Subcutaneous abdominal adipose tissue (tissue), 5 donors: ENCODE measurements around the gene YIPF3.

ENCODE experiments used
- H3K27ac ChIP-seq: one replicate; pipeline ENCODE4 v1.7.0; 2013; ENCODE audit warnings: low read depth, mild to moderate bottlenecking, inconsistent platforms, low read length, moderate library complexity
- H3K27me3 ChIP-seq, 5 donors: one replicate each; pipeline ENCODE4 v1.7.0; 2013; ENCODE audit warnings: low read length in 5 of 5, inconsistent platforms in 1 of 5; ENCODE audit not compliant: control insufficient read depth in 5 of 5, insufficient read depth in 4 of 5
- H3K36me3 ChIP-seq, 5 donors: one replicate each; pipeline ENCODE4 v1.7.0; 2013; ENCODE audit warnings: low read length in 5 of 5; ENCODE audit not compliant: control insufficient read depth in 5 of 5, insufficient read depth in 5 of 5
- H3K4me1 ChIP-seq, 5 donors: one replicate each; pipeline ENCODE4 v1.7.0; 2013; ENCODE audit warnings: low read length in 5 of 5, mild to moderate bottlenecking in 3 of 5, moderate library complexity in 1 of 5; ENCODE audit not compliant: control insufficient read depth in 5 of 5, insufficient read depth in 5 of 5
- H3K4me3 ChIP-seq, 5 donors: one replicate each; pipeline ENCODE4 v1.7.0; 2013; ENCODE audit warnings: low read length in 5 of 5, low read depth in 1 of 5
- H3K9ac ChIP-seq, 5 donors: one replicate each; pipeline ENCODE4 v1.7.0; 2013; ENCODE audit warnings: low read length in 5 of 5, mild to moderate bottlenecking in 4 of 5, moderate library complexity in 3 of 5
- H3K9me3 ChIP-seq, 5 donors: one replicate each; pipeline ENCODE4 v1.7.0; 2013; ENCODE audit warnings: low read length in 5 of 5; ENCODE audit not compliant: control insufficient read depth in 5 of 5
- donor health status: healthy.
- donor health status: healthy.
- donor health status: healthy.
- donor health status: healthy.
- donor health status: healthy.

YIPF3 gene

DNA sequence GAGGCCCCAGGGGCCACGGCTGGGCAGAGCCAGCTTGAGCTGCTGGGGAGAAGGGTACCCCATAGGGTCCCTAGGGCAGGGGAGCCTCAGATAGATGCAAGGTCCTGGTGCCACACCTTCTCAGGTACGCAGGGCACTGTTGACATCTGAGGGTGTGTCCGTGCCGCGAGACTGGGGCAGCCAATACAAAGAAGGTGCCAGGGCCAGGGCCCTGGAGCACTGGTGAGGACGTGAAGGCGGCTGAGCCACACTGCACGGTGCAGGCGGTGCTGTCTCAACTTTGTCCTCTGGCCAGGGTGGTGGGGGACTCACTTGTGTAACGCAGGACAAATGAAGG lies 5.9 kb downstream of the YIPF3 start:
- Histone ChIP-seq H3K9me3 (no peaks in the 10 kb centered on the region), H3K27ac (peak overlapping the region; percentile 62), H3K4me3 (peak overlapping the region in 4 of 5 donors; percentile 54 to 73 (median 63)), H3K36me3 (peaks cover 6 to 45% (median 40%) of the 10 kb centered on the region in 5 donors), H3K9ac (peak overlapping the region in 2 of 5 donors; percentile 64 to 68), H3K27me3 (peaks cover 6 to 24% (median 8%) of the 10 kb centered on the region in 5 donors), H3K4me1 (peaks cover 9 to 64% (median 31%) of the 10 kb centered on the region in 5 donors)

DNA sequence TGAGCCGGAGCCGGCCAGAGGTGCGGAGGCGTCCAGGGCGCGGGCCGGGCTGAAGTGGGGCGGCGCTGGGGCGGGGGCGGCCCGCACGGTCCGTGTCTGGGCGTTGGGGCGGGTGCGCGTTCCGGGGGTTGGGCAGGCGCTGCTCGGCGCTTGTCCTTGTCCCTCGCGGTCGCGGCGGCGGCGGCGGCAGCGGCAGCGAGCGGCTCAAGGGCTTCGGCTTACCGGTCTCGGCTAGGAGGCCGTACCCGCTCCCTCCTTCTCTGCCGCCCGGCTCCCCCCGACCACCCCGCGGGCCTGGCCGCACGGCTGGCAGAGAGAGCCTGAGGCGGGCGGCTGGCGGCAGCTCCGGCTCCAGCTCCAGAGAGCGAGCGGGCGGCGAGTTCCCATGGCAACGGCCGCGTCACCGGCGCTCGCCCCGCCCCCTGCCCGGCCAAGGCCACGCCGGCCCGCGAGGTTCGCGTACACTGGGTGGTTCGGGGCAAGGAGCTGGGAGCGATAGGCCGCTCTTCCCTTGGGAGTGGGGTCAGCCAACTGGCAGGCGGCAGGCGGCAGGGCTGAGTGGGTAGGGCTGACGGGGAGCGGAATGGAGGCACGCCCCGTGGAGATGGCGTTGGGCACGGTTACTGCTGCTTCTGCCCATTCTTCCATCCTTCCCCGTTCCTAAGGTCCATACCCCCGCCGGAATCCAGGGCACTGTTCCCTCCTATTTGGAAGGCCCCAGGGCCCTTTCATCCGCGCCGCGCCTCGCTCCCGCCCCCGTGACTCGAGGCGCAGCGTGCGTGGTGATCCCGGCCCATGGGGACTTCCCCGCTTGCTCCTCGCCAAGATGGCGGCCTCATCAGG lies 6.5 kb downstream of the YIPF3 start, which contains the start of gene LRRC73:
Gene LRRC73, minus strand, starts transcription at position 363 of the 843 bp plus-strand sequence. CDS start 561 bp downstream, outside the sequence.
- Histone ChIP-seq H3K9me3 (no peaks in the 10 kb centered on the region), H3K4me1 (peaks cover 3 to 60% (median 25%) of the 10 kb centered on the region in 5 donors), H3K4me3 (peak within 1 kb of the TSS in 4 of 5 donors; percentile 54 to 73 (median 63)), H3K27me3 (peaks cover 6 to 24% (median 8%) of the 10 kb centered on the region in 5 donors), H3K27ac (peak within 1 kb of the TSS; percentile 62), H3K9ac (peak within 1 kb of the TSS in 4 of 5 donors; percentile 64 to 74 (median 66)), H3K36me3 (peaks cover 6 to 48% (median 41%) of the 10 kb centered on the region in 5 donors)

DNA sequence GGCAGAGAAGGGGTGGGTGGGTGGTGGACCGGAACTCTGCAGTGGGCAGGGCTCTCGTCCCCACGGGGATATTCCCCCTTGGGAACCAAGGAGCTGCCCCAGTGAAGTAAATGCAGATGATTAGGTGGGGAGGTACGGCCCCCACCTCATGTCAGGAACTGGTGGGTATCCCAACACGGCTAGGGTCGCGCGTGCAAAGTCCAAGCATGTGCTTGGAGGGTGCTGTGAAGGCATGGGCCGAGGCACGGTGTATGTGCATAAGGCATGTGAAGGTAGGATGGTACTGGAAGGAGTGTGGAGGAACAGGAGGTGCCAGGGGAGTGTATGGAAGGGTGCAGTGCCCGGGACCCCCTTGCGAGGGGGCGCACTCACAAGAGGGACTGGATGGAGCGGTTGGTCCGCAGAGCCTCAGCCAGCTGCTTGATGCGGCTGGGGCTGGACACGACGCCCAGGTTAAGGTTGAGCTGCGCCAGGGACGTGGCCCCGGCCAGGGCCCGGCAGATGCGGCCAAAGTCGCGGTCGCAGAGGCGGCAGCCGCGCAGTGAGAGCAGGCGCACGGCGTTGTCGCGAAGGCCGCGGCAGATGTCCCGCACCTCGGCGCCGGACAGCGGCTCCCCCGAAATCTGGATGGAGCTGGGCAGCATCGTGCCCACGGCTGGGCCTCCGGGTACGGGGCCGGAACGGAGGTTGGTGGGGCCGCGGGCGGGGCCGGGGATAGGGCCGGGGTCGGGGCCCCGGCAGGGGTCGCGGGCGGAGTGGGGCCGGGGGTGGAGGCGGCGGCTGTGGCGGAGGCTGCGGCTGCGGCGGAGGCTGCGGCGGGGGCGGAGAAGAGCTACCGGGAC lies 7.4 kb downstream of the YIPF3 start:
- no peak overlapping the region for H3K27ac ChIP-seq
- peaks cover 6 to 24% (median 8%) of the 10 kb centered on the region in 5 donors for H3K27me3 ChIP-seq
- peak overlapping the region in 2 of 5 donors; percentile 59 to 60 for H3K9ac ChIP-seq
- H3K36me3 ChIP-seq: peaks cover 2 to 51% (median 48%) of the 10 kb centered on the region in 5 donors
- H3K4me3 ChIP-seq: peak overlapping the region in 4 of 5 donors; percentile 27 to 73 (median 63)
- H3K9me3 ChIP-seq: no peaks in the 10 kb centered on the region
- H3K4me1 ChIP-seq: peaks cover 2 to 53% (median 21%) of the 10 kb centered on the region in 5 donors

DNA sequence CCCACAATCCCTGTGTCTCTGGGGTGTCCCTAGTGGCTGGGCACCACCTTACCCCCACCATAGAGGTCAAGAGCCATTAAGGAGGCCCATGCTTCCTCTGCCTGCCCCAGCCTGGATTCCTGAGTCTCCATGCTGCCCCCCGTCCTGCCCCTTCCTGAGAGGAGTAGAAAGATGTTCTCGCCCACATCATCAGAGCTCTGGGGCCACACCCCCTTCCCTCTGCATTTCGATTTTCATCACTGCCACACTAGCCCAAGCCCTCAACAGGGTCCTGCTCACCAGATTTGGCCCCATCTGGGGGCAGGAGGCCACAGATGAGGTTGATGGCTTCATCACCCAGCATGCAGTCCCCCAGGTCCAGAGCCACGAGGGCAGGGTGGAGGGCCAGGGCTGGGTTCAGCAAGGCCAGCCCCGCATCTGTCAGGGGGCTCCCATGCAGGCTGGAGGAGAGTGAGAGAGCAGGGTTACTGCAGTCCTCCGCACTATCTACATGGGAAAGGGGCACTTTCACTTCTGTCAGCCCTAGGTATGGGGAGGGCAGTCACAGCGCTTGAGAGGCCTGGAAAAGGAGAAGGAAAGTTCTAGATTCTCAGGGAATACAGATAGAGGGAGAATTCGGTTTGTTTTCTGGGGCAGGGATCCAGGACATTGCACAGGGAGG lies 8.1 kb downstream of the YIPF3 start:
- H3K36me3 ChIP-seq: peaks cover 0 to 49% (median 48%) of the 10 kb centered on the region in 5 donors
- no peak overlapping the region for H3K9ac ChIP-seq
- no peak overlapping the region for H3K27ac ChIP-seq
- H3K9me3 ChIP-seq: no peaks in the 10 kb centered on the region
- peaks cover 2 to 48% (median 19%) of the 10 kb centered on the region in 5 donors for H3K4me1 ChIP-seq
- H3K4me3 ChIP-seq: no peak overlapping the region
- peaks cover 6 to 24% (median 8%) of the 10 kb centered on the region in 5 donors for H3K27me3 ChIP-seq

DNA sequence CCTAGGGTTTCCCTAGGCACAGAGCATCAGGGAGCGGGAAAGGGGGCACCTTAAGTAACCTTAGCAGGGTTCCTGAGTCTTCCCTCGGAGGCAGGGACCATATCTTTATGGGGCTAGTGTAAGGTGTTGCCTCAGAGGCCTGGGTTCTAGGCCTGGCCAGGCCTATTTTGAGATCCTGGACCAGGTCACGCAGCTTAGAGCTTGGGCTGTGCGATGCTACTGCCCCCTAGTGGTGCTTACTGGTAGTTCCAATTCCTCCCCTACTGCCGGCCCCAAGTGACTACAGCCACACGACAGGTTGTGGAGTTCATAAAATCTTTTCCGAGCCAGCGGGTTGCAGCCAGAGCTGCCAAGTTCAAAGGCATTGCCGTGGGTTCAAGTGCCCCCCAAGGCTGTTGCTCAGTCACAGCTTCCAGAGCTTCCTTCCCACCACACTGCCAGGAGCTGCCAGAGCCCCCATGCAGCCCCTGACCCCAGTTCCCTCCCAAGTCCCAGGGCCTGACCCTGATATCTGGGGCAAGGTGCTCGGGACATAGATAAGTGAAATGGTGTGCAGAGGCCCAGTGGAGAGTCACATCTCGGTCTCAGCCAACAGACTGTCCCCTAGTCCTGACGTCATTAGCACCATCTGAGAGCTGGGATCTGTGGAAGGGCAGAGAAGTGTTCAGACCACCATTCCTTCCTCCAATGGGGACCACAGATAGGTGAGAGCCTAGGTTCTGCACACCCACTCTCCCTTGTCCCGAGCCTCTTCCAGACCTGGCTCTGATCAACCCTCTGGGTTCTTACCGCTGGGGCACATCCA lies 9.9 kb downstream of the YIPF3 start:
- Histone ChIP-seq H3K27me3 (peaks cover 6 to 24% (median 8%) of the 10 kb centered on the region in 5 donors), H3K4me1 (peaks cover 2 to 35% (median 19%) of the 10 kb centered on the region in 5 donors), H3K9ac (no peak overlapping the region), H3K36me3 (peaks cover 0 to 48% (median 48%) of the 10 kb centered on the region in 5 donors), H3K9me3 (no peaks in the 10 kb centered on the region), H3K27ac (no peak overlapping the region), H3K4me3 (no peak overlapping the region)

DNA sequence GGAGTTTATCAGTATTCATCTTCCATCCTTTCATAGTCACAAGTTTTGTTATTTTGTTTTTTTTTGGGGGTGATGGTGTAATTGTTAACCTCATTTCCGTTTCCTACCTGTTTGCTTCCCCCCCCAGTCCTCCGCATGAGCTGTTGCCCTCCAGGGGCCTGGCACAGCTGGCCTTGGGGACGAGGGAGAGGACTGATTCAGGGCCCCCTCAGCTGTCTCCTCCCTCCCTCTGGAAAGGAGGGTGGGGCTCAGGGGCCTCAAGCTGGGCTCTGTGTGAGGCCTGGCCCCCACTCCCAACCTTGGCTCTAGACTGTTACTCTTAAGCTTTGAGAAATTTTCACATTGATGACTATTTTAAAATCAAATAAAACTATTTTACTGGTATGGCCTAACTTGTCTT lies 10.6 kb downstream of the YIPF3 start:
- peaks cover 2 to 30% (median 19%) of the 10 kb centered on the region in 5 donors for H3K4me1 ChIP-seq
- no peaks in the 10 kb centered on the region for H3K9me3 ChIP-seq
- peaks cover 0 to 48% (median 47%) of the 10 kb centered on the region in 5 donors for H3K36me3 ChIP-seq
- peaks cover 6 to 24% (median 8%) of the 10 kb centered on the region in 5 donors for H3K27me3 ChIP-seq
- no peak overlapping the region for H3K9ac ChIP-seq
- H3K27ac ChIP-seq: no peak overlapping the region
- H3K4me3 ChIP-seq: no peak overlapping the region

DNA sequence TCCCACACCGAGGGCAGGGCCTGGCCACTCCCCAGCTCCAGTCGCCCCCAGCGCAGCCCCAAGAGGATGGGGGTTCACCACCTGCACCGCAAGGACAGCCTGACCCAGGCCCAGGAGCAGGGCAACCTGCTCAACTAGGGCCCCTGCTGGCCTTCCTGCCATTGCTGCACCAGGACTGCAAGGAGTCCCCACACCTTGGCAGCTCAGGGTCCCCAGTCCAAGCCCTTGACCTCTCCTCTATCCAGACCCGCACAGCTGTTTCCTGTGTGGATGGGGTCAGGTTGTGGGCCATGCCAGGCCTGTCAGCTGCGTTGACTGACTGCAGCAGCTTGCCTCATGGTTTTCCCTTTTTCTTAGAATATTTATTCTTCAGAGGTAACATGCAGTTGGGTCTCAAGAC lies 11.0 kb downstream of the YIPF3 start:
- H3K4me1 ChIP-seq: peaks cover 2 to 26% (median 17%) of the 10 kb centered on the region in 5 donors
- H3K9ac ChIP-seq: no peak overlapping the region
- peaks cover 0 to 50% (median 47%) of the 10 kb centered on the region in 5 donors for H3K36me3 ChIP-seq
- no peak overlapping the region for H3K27ac ChIP-seq
- H3K9me3 ChIP-seq: no peaks in the 10 kb centered on the region
- H3K4me3 ChIP-seq: no peak overlapping the region
- peaks cover 6 to 24% (median 8%) of the 10 kb centered on the region in 5 donors for H3K27me3 ChIP-seq

DNA sequence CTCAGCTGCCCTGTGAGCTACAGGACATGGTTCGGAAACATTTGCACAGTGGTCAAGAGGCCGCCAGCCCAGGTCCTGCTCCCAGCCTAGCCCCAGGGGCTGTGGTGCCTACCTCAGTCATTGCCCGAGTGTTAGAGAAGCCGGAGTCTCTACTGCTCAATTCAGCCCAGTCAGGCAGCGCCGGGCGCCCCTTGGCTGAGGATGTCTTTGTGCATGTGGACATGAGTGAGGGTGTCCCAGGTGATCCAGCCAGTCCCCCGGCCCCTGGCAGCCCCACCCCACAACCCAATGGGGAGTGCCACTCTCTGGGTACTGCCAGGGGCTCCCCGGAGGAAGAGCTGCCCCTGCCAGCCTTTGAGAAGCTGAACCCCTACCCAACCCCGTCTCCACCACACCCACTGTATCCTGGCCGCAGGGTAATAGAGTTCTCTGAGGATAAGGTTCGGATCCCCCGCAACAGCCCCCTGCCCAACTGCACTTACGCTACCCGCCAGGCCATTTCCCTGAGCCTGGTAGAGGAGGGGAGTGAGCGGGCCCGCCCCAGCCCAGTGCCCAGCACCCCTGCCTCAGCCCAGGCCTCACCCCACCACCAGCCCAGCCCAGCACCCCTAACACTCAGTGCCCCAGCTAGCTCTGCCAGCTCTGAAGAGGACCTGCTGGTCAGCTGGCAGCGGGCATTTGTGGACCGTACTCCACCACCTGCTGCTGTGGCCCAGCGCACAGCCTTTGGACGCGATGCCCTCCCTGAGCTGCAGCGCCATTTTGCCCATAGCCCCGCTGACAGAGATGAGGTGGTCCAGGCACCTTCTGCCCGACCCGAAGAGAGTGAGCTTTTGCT lies 11.8 kb downstream of the YIPF3 start:
- peaks cover 6 to 24% (median 8%) of the 10 kb centered on the region in 5 donors for H3K27me3 ChIP-seq
- peaks cover 0 to 57% (median 54%) of the 10 kb centered on the region in 5 donors for H3K36me3 ChIP-seq
- no peaks in the 10 kb centered on the region for H3K9me3 ChIP-seq
- no peak overlapping the region for H3K9ac ChIP-seq
- peaks cover 2 to 26% (median 12%) of the 10 kb centered on the region in 5 donors for H3K4me1 ChIP-seq
- no peak overlapping the region for H3K4me3 ChIP-seq
- no peak overlapping the region for H3K27ac ChIP-seq
